GM06990 (cell line): ENCODE data around the gene GBA3.

Experiments used
- DNase-seq: peaks from one replicate; pipeline ENCODE4 v3.0.0-alpha.2; 2011; ENCODE audit not compliant: insufficient read length; ENCODE audit errors: extremely low read depth
- H3K27me3 ChIP-seq: replicated peaks from 2 replicates; pipeline ENCODE4 v1.6.0; 2011; ENCODE audit warnings: low read length; ENCODE audit not compliant: control insufficient read depth, insufficient read depth
- H3K36me3 ChIP-seq: 2 replicates; pipeline ENCODE4 v1.5.1; 2011; ENCODE audit warnings: low read length; ENCODE audit not compliant: control insufficient read depth, insufficient read depth
- H3K4me3 ChIP-seq: replicated peaks from 2 replicates; pipeline ENCODE4 v1.5.1; 2011; ENCODE audit warnings: low read depth, mild to moderate bottlenecking, control low read depth, low read length
- CTCF ChIP-seq: IDR thresholded peaks from 2 replicates; pipeline ENCODE4 v1.5.1; 2011; ENCODE audit warnings: low read length, control low read depth, mild to moderate bottlenecking, inconsistent platforms; ENCODE audit not compliant: insufficient read depth, poor library complexity, severe bottlenecking

The GBA3 gene

DNA sequence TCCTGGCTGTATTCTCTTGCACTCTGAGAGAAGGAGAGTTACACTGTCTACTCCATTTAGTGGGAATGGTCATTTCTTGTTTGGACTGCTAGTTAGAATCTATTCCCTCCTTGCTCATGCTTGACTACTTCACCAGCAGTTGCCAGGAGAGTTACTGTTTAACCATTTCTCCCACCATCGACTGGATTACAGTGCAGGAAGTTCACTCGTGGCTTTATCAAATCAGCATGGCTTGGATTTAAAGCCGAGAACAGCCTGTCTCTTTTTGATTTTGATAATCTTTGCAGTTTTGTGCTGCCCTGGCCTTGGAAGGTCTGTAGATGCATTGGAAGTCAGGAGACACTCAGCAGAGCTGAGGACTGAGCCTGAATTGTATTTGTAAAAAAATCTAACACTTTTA, 3.2 kb downstream of the GBA3 start:
- no peak for DNase-seq
- no peaks in the 10 kb centered on the region for H3K36me3 ChIP-seq
- no peak overlapping the region for H3K4me3 ChIP-seq
- no peaks in the 10 kb centered on the region for H3K27me3 ChIP-seq
- no peak for TF ChIP-seq CTCF

DNA sequence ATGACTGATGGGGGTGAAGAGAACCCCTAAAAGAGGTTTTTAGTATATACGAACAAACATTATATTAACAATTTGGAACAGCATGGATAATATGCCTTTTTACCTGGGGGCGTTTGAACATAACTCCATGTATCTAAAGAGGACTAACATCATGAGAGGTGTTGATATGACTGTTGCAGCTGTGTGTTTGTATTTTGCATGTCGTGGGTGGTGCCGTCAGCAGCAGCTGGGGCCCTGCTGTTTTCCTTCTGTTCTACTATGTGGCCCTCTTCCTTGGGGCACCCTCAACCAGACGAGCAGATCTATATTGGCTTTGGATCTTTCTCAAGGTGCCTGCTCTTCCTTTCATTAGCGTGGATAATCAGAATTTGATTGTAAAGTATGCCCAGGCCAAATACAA, 11.2 kb downstream of the GBA3 start:
- Histone ChIP-seq H3K27me3 (no peaks in the 10 kb centered on the region), H3K36me3 (no peaks in the 10 kb centered on the region), H3K4me3 (no peak overlapping the region)
- DNase-seq, result no peak
- no peak for TF ChIP-seq CTCF

DNA sequence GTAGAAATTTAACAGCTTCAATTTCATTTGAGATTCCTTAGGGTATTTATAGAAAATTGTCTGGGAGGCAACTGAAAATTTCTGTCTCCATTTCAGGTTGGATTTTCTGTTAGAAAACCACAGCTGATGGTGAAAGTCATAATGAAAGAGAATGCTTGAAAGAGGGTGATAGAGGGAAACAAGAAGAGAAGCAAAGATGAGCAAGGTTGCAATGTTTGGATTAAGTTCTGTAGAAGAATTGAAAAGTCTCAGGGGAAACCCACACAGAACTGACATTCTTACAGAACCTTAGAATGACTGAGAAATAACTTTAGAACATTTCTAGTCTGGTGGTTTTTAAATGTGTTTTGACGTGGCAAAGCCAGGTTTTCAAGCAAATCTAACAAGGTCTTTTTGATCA, 14.7 kb downstream of the GBA3 start:
- TF ChIP-seq CTCF, result no peak
- no peaks in the 10 kb centered on the region for H3K36me3 ChIP-seq
- no peaks in the 10 kb centered on the region for H3K27me3 ChIP-seq
- no peak overlapping the region for H3K4me3 ChIP-seq
- DNase-seq, result peak; percentile 32

DNA sequence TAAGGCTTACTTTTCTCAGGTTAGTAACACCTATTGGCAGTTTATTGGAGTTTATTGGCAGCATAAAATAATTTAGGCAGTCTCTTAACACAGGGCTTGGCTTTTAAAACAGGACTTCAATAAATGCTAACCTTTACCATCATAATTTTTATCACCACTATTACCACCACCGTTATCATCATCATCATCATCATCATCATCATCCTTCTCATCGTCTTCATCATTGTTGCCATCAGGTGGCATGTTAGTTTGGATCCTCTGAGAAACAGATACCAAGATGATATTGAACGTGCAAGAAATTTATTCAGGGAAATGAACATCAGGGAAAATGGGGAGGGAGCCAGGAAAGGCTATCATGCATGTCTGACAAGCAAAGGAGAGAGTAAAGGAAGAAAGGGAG, 16.2 kb downstream of the GBA3 start:
- TF ChIP-seq CTCF, result no peak
- Histone ChIP-seq H3K27me3 (no peaks in the 10 kb centered on the region), H3K36me3 (no peaks in the 10 kb centered on the region), H3K4me3 (no peak overlapping the region)
- no peak for DNase-seq

DNA sequence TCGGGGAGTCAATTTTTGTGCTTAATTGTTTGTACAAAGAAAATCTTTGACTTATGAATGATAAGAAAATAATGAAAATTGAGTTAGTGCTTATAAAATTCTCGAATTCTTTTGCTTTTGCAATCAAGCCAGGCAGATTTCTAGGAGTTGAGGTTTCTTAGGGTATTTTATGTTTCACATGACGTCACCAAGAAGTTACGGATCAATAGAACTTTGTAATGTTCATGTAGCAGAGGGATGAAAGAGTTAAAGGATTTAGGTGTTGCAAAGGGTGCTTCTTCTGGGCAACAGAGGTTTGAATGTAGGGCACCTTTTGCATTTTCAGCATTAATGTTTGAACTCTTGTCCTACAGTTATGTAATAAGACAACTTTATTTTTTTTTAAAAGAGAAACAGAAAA, 19.4 kb downstream of the GBA3 start:
- no peak overlapping the region for H3K4me3 ChIP-seq
- TF ChIP-seq CTCF, result no peak
- H3K27me3 ChIP-seq, result no peaks in the 10 kb centered on the region
- no peak for DNase-seq
- H3K36me3 ChIP-seq, result no peaks in the 10 kb centered on the region

DNA sequence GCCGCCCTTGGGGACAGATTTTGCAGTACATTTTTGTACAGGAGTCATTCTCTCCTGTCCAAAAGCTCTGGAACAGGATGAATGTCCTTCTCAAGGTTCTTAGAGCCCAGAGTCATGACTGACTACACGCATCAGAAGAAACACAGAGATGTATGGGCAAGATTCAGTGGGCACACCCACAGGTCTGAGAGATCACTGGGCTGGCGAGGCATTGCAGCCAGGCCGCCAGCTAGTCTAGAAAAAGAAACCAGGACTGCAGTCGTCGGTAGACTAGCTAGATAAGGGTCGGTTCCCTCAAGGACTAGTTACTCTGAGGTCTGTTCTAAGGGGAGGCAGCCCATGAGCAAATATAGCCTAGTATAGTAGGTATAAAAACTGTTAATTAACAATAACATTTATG, 19.8 kb downstream of the GBA3 start:
- Histone ChIP-seq H3K27me3 (no peaks in the 10 kb centered on the region), H3K4me3 (no peak overlapping the region), H3K36me3 (no peaks in the 10 kb centered on the region)
- DNase-seq, result no peak
- no peak for TF ChIP-seq CTCF
